Activated naive CD8-positive, alpha-beta T cell (primary cell): Measurements from ENCODE around the gene HDAC3.
"Not testable (repeated sequence)": the region's sequence is repeated elsewhere in the genome, so short reads cannot be mapped to it uniquely, and the experiment has no call there.

ENCODE experiments used
- H3K27ac Mint-ChIP-seq: one replicate; pipeline ENCODE4 v1.8.0; 2021; ENCODE audit warnings: mixed read lengths
- H3K27me3 Mint-ChIP-seq: one replicate; pipeline ENCODE4 v1.8.0; 2021; ENCODE audit warnings: mixed read lengths
- H3K36me3 Mint-ChIP-seq: one replicate; pipeline ENCODE4 v1.8.0; 2021; ENCODE audit warnings: mixed read lengths
- H3K4me1 Mint-ChIP-seq: one replicate; pipeline ENCODE4 v1.8.0; 2021; ENCODE audit warnings: low read depth, mixed read lengths
- H3K4me3 Mint-ChIP-seq: one replicate; pipeline ENCODE4 v1.8.0; 2021; ENCODE audit warnings: mild to moderate bottlenecking, mixed read lengths
- H3K9me3 Mint-ChIP-seq: one replicate; pipeline ENCODE4 v1.8.0; 2021; ENCODE audit warnings: low read depth, mixed read lengths

The HDAC3 gene

DNA sequence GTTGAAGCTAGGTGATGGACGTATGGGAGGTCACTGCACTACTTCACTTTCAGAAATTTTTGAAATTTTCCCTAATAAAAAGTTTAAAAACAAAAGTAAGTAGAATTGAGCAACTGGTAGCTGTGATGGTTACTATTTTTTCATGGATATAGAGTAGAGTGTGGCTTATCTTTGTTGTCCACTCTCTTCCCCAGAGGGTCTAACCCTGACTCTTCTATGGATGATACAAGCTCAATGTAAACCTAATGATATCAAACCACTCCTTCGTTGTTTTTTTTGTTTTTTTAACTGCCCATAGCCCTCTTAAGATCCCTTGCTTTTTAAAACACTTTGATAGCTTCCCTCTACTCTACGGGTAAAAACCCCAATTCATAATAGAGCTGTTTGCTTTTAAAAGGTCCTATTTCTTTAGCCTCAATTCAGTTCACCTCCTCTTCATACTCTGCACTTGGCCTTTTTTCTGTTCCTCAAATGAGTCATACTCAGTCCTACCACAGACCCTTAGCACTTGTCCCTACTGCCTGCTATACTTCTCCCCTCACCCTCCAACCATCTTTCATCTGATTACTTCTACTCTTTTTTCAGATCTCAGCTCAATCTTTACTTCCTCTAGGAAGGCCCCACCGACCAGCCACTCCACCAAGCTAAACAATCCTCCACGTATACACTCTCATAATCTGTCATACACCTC is 2.6 kb downstream of the HDAC3 start:
- Mint-ChIP-seq H3K27me3 (no peaks in the 10 kb centered on the region), H3K9me3 (no peaks in the 10 kb centered on the region), H3K36me3 (peaks cover 3% of the 10 kb centered on the region), H3K4me1 (peaks cover 42% of the 10 kb centered on the region), H3K27ac (peak overlapping the region; percentile 48), H3K4me3 (peak overlapping the region; percentile 28)

DNA sequence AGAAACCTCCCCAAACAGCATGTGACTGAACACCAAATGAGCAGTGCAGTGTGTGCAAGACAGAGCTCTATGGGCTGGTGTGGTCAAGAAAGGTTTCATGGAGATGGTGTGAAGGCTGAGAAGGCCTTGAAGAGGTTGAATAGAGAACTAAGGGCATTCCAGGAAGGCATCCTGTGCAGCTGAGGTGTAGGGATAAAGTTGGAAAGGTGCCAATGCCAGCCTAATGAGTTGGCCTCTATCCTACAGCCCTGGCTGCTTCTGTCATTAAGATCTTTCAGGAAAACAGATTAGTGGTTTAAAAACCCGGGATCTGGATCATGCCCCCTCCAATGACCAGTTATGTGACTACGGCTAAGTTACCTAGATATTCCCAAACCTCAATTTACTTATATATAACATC is 4.0 kb downstream of the HDAC3 start:
- no peak overlapping the region for H3K4me3 Mint-ChIP-seq
- H3K36me3 Mint-ChIP-seq = peaks cover 3% of the 10 kb centered on the region
- no peak overlapping the region for H3K27ac Mint-ChIP-seq
- H3K9me3 Mint-ChIP-seq = no peaks in the 10 kb centered on the region
- no peaks in the 10 kb centered on the region for H3K27me3 Mint-ChIP-seq
- peaks cover 32% of the 10 kb centered on the region for H3K4me1 Mint-ChIP-seq

DNA sequence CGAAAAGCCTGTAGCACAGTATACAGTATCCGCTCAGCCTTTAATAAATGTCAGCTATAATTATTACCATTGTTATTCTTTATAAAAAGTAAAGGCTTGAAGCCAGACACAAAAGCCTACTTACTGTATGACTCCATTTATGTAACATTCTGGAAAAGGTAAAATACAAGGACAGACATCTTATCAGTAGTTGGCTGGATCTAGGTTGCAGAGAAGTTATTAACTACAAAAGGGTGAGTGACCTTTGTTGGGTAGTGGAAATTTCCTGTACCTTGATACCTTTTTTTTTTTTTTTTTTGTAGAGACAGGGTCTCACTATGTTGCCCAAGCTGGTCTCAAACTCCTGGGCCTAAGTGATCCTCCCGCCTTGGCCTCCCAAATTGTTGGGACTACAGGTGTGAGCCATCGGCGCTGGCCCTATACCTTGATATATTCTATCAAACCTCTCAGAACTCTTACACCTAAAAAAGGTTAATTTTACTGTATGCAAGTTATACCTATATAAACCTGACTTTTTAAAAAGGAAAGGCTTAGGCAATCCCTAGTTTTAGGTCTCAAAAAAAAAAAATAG is 6.0 kb downstream of the HDAC3 start:
- Mint-ChIP-seq H3K36me3 (peaks cover 3% of the 10 kb centered on the region), H3K4me1 (peaks cover 25% of the 10 kb centered on the region), H3K27ac (no peak overlapping the region), H3K27me3 (no peaks in the 10 kb centered on the region), H3K9me3 (no peaks in the 10 kb centered on the region), H3K4me3 (no peak overlapping the region)

DNA sequence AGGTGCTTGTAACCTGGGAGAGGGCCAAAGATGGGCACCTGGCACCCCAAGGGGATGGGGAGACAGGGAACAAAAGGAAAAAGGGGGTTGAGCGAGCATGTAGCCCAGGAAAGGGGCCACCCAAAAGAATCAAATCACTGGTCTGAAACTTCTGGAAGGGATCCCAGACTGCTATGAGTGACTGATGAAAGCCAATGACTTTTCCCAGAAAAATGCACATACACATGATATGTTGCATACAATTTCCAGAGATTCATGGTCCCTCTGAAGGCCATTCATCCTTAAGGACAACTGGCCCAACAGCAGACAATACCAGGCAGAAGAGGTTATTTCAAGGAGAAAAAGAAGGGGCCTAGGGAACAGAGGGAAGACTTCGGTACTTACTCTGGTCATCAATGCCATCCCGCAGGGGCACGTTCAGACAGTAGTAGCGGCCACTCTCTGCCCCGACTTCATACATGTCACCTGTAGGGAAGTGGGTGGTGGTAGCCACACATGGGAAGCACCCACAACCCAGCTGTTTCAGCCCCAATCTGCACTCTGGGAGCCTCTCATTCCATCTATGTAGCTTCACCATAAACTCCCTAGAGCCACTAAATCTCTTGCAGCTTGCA is 8.4 kb downstream of the HDAC3 start:
- Mint-ChIP-seq H3K27me3 (no peaks in the 10 kb centered on the region), H3K9me3 (no peaks in the 10 kb centered on the region), H3K27ac (no peak overlapping the region), H3K36me3 (peaks cover 8% of the 10 kb centered on the region), H3K4me3 (no peak overlapping the region), H3K4me1 (peaks cover 15% of the 10 kb centered on the region)

DNA sequence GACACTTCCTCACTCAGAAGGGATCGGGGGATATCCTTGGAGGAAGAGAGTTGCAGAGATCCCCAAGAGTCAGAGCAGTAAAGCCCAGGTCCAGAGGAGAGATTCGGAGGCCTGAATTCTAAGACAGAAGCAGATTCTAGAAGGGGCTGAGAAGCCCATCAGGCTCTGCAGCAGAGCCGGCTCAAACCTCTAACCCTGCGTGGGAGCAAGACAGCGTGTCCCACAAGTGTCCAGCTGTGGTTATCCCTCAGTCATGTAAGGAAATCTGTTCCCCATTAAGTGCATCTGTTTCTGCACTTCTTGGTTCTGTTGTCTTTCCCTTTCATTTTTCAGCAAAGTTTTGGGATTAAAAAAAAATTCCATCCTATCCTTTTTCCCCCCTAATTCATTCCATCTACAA is 13.0 kb downstream of the HDAC3 start:
- Mint-ChIP-seq H3K36me3 (peaks cover 11% of the 10 kb centered on the region), H3K4me1 (peaks cover 21% of the 10 kb centered on the region), H3K27ac (peak overlapping the region; percentile 80), H3K4me3 (peak overlapping the region; percentile 41), H3K27me3 (no peaks in the 10 kb centered on the region), H3K9me3 (no peaks in the 10 kb centered on the region)

DNA sequence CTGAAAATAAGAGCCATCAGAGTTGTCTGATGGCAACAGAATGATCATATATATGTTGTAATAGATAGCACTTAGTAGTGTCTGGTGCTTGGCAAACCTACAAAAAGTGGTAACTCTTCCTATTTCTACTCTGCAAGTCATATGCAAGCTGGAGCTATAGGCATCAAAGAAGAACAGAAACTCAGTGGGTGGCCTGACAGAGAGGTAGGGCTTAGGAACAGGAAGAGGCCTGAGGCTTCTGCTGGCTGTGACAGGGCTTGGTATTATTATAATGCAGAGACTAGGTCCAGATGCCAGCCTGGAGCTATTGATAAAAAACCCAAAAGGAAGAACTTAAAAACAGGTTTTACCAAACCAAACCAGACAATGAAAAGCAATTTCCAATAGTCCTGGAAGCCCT is 13.5 kb downstream of the HDAC3 start:
- peaks cover 21% of the 10 kb centered on the region for H3K4me1 Mint-ChIP-seq
- peaks cover 11% of the 10 kb centered on the region for H3K36me3 Mint-ChIP-seq
- peak overlapping the region; percentile 80 for H3K27ac Mint-ChIP-seq
- H3K9me3 Mint-ChIP-seq = no peaks in the 10 kb centered on the region
- no peaks in the 10 kb centered on the region for H3K27me3 Mint-ChIP-seq
- peak overlapping the region; percentile 41 for H3K4me3 Mint-ChIP-seq

DNA sequence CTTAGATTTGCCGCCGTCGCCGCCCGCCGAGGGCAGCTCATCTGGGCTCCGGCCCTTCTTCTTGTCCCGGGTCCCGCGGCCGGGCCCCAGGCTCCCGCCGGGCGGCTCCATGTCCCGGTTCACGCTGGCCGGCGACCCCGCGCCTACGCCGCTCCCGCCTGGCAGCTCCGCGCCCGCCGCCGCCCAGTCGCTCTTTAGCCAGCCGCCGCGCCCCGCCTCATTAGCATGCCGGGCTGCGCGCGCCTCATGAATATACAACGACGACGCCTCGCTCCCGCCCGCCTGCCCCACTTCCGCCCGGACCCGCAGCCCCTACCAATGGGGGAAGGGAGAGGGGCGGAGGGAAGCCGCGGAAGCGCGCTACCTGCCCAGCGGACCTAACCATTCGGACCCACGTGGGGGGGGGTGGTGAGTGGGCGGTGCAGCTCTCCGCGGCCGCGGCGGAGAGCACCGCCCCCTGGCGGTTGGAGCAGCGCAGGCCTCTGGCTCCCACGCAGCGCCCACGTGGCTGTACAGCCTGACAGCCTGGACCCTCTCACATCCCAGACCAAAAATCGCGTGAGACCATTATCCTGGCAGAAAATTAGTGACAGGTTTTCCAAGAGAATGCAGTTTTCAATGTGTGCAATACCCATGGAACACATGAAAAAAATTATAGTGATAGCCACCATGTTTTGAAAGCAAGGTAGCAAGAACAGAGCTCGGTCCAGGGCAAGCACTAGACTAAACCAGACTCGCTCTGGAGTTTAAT is 17.7 kb downstream of the HDAC3 start, which contains the start of gene DIAPH1:
Gene DIAPH1, minus strand, starts transcription at position 197 of the 751 bp plus-strand sequence. Its CDS starts 86 bp downstream, at position 111.
- peaks cover 53% of the 10 kb centered on the region for H3K4me1 Mint-ChIP-seq

DNA sequence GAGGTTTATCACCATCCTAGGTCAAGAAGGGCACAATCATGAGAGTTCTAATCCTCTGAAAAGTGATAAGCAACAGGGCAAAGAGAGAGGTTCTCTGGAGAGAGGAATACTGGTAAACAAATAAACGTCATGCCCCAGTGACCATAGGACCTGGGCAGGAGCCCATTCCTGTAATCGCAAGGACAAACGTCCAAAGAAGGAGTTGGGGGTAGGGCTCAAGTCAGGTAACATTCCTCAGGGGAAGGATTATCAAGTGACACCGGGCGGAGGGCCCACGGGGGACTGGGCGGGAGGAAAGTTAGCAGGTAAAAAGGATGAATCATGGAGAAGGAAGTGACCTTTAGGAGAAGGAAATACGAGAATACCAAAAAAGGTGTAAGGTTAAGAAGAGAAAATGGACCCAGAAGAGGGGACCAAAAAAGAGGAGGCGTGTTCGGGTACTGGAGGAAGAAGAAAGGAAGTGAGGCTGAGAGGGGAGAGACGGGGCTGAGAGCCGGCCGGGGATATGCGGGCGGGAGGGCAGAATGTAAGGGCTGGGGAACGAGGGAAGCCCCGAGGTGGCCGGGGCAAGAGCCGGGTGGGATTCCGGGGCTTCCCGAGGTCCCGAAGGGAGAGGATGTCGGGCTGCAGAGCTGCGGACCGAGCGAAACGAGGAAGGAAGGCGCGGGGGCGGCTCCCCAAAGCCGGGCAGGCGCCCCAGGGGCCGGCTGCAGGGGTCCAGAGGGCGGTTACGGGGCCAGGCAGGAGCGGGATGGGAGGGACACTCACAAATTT is 18.4 kb downstream of the HDAC3 start:
- H3K4me1 Mint-ChIP-seq = peaks cover 53% of the 10 kb centered on the region

More for the DNA sequence above, 17.7 kb downstream of the HDAC3 start, which contains the start of gene DIAPH1:
- Mint-ChIP-seq H3K27me3 (no peaks in the 10 kb centered on the region), H3K9me3 (no peaks in the 10 kb centered on the region), H3K36me3 (peaks cover 11% of the 10 kb centered on the region), H3K27ac (peak within 1 kb of the TSS; percentile 96), H3K4me3 (peak within 1 kb of the TSS; percentile 99)

DNA sequence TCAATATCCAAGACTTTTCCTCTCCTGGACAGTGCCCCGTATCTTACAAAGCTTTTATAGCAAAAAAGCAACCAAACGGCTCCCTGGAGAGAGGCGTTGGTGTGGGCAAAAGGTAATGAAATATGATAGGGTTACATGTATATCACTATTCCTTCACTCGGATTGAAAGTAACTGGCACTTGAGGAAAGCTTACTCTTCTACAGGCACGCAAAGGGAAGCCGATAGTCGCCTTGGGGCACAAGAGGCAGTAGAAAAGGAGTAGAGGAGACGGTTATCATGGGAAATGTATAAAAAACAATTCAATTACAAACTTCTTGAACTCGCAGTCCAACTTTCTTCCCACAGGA is 19.0 kb downstream of the HDAC3 start:
- Mint-ChIP-seq H3K4me1 (peaks cover 56% of the 10 kb centered on the region), H3K27me3 (no peaks in the 10 kb centered on the region), H3K9me3 (no peaks in the 10 kb centered on the region), H3K4me3 (peak overlapping the region; percentile 99), H3K36me3 (peaks cover 6% of the 10 kb centered on the region), H3K27ac (peak overlapping the region; percentile 96)

More for the DNA sequence above, 18.4 kb downstream of the HDAC3 start:
- Mint-ChIP-seq H3K27ac (peak overlapping the region; percentile 96), H3K36me3 (peaks cover 8% of the 10 kb centered on the region), H3K4me3 (peak overlapping the region; percentile 99), H3K27me3 (no peaks in the 10 kb centered on the region), H3K9me3 (no peaks in the 10 kb centered on the region)

DNA sequence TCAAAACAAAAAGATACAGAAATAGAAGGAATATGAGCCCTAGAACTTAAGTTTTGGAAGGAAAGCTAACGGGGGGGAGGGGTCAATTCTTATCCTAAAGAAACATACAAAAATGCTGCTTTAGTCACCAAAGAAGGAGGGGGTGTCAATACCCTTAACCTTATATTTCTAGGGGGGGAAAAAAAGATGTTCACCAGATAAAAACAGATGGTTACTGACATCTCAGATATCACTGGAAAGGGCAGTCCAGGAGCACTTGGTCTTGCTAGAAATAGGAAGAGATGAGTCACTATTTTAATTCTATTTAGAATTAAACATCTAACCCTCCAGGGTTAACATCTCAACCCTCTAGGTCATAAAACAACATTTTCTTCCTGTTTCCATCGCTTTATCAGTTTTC is 19.5 kb downstream of the HDAC3 start:
- Mint-ChIP-seq H3K36me3 (peaks cover 6% of the 10 kb centered on the region), H3K27me3 (no peaks in the 10 kb centered on the region), H3K27ac (peak overlapping the region; percentile 96), H3K4me3 (peak overlapping the region; percentile 99), H3K9me3 (no peaks in the 10 kb centered on the region), H3K4me1 (peaks cover 61% of the 10 kb centered on the region)

DNA sequence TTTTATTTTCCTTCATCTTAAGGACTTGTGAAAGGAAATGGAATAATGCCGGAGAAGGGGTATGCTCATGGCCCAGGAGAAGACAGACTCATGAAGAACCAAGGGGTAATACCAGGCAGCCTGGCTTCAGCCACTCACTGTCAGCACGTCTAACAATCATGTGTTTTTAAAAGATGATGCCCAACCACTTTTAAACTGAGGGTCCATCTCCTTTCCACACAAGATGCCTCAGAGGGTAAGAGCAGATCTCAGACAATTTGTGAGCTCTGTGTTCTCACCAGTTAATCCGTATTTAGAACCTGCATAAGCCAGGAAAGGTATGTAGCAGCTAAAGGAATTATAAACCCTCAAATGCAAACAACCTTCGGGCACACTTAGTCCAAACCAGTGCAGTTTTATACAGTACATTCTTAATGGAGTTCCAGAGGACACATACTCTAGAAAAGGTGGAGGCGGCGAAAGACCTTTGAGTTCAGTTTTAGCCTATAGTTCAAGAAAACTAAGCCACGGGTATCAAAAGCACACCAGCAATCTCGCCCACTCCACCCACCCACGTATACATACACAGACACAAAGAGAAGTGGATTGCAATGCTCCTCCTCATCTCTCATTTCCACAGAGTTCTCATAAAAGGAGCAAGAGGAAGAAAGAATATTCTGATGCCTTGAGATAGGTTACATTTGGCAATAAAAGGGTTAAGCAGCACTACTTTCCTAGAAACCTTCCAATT is 20.5 kb downstream of the HDAC3 start:
- Mint-ChIP-seq H3K36me3 (peaks cover 10% of the 10 kb centered on the region), H3K4me3 (peak overlapping the region; percentile 99), H3K27me3 (no peaks in the 10 kb centered on the region), H3K27ac (peak overlapping the region; percentile 96), H3K9me3 (no peaks in the 10 kb centered on the region), H3K4me1 (peaks cover 64% of the 10 kb centered on the region)

DNA sequence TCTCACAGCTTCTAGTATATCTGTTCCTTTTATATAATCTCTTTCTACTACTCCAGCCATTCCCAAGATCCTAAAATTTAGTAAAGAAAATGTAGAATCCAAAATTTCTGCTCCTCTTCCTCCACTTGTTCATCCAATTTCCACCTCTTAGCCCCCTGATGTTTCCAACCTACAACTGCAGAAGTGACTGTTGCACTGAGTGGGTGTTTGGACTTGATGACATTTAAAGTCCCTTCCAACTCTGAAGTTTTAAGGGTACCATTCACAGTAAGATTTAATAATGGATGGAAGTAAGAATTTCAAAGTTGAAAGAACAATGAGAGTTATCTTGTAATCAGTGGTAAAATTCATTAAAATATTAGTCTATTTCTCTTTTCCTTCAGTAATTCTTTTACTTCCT is 23.3 kb downstream of the HDAC3 start:
- Mint-ChIP-seq H3K4me3 (peak overlapping the region; percentile 69), H3K9me3 (no peaks in the 10 kb centered on the region), H3K36me3 (peaks cover 13% of the 10 kb centered on the region), H3K27me3 (no peaks in the 10 kb centered on the region), H3K4me1 (peaks cover 82% of the 10 kb centered on the region), H3K27ac (peak overlapping the region; percentile 35)

DNA sequence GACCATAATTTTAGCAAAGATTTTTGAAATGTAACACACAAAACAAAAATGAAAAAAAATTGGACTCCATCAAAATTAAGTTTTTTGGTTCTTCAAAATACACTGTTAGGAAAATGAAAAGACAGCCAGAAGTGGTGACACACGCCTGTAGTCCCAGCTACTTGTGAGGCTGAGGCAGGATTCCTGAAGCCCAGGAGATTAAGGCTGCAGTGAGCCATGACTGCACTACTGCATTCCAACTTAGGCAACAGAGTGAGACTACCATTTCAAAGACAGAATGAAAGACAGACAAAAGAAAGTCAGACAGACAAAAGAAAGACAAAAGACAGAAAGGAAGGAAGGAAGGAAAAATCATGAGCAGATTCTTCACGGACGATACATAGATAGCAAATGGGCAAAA is 25.4 kb downstream of the HDAC3 start:
- Mint-ChIP-seq H3K36me3 (peaks cover 16% of the 10 kb centered on the region), H3K9me3 (no peaks in the 10 kb centered on the region), H3K27ac (peak overlapping the region; percentile 88), H3K27me3 (no peaks in the 10 kb centered on the region), H3K4me3 (peak overlapping the region; percentile 72), H3K4me1 (peaks cover 86% of the 10 kb centered on the region)

DNA sequence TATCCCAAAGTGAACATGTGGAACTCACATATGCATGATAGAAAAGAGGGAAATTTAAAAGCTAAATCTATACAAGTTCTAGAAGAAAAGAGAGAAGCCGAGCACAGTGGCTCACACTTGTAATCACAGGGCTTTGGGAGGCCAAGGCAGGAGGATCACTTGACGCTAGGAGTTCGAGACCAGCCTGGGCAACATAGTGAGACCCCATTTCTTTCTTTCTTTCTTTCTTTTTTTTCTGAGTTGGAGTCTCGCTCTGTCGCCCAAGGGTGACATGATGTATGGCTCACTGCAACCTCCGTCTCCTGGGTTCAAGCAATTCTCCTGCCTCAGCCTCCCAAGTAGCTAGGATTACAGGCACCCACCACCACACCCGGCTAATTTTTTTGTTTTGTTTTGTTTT is 26.7 kb downstream of the HDAC3 start:
- Mint-ChIP-seq H3K27ac (peak overlapping the region; percentile 79), H3K4me3 (peak overlapping the region; percentile 66), H3K4me1 (peaks cover 87% of the 10 kb centered on the region), H3K36me3 (peaks cover 13% of the 10 kb centered on the region)
- not testable (repeated sequence) for H3K27me3 Mint-ChIP-seq, H3K9me3 Mint-ChIP-seq
